NCI-H1930 (cell line): ENCODE results near the gene ZNF804A.

Experiments used
- DNase-seq, 2 experiments: peaks; one replicate each; lab custom pipeline; 2025; lab: John Stamatoyannopoulos, UW

The ZNF804A gene

GRCh38 chr2:184598316-184599053 lies at the start of gene ZNF804A:
Gene ZNF804A (plus strand): TSS chr2:184598529. CDS start chr2:184598960, 431 bp downstream.
- DNase-seq = peak in 1 of 2 experiments; percentile 4

- no peak for DNase-seq
Observed at GRCh38 chr2:184549153-184549552, 49.2 kb upstream of the ZNF804A start.

- no peak for DNase-seq
Observed at GRCh38 chr2:184551626-184552025, 46.7 kb upstream of the ZNF804A start.

GRCh38 chr2:184554736-184555135 lies 43.6 kb upstream of the ZNF804A start:
- DNase-seq = no peak

- DNase-seq = no peak
Observed at GRCh38 chr2:184555352-184555751, 43.0 kb upstream of the ZNF804A start.

GRCh38 chr2:184556639-184557038 lies 41.7 kb upstream of the ZNF804A start:
- no peak for DNase-seq

GRCh38 chr2:184558713-184559464 lies 39.4 kb upstream of the ZNF804A start:
- no peak for DNase-seq

- no peak for DNase-seq
Observed at GRCh38 chr2:184560603-184561002, 37.7 kb upstream of the ZNF804A start.

GRCh38 chr2:184562532-184562931 lies 35.8 kb upstream of the ZNF804A start:
- DNase-seq = no peak

GRCh38 chr2:184564092-184564491 lies 34.2 kb upstream of the ZNF804A start:
- DNase-seq = no peak

GRCh38 chr2:184566716-184567115 lies 31.6 kb upstream of the ZNF804A start:
- DNase-seq = no peak

- no peak for DNase-seq
Observed at GRCh38 chr2:184577056-184577455, 21.3 kb upstream of the ZNF804A start.

- no peak for DNase-seq
Observed at GRCh38 chr2:184577743-184578142, 20.6 kb upstream of the ZNF804A start.

- DNase-seq = no peak
Observed at GRCh38 chr2:184579226-184579625, 19.1 kb upstream of the ZNF804A start.

GRCh38 chr2:184581391-184581790 lies 16.9 kb upstream of the ZNF804A start:
- no peak for DNase-seq

- no peak for DNase-seq
Observed at GRCh38 chr2:184589261-184589660, 9.1 kb upstream of the ZNF804A start.

GRCh38 chr2:184596819-184597411 lies 1.4 kb upstream of the ZNF804A start:
- no peak for DNase-seq

- DNase-seq = no peak
Observed at GRCh38 chr2:184597571-184597991, 748 bp upstream of the ZNF804A start.

GRCh38 chr2:184598002-184598315 lies 370 bp upstream of the ZNF804A start:
- DNase-seq = no peak

- no peak for DNase-seq
Observed at GRCh38 chr2:184599054-184599871, 934 bp downstream of the ZNF804A start.

GRCh38 chr2:184599872-184600222 lies 1.5 kb downstream of the ZNF804A start:
- no peak for DNase-seq

GRCh38 chr2:184602734-184603133 lies 4.4 kb downstream of the ZNF804A start:
- DNase-seq = no peak
